NCI-H1930 (cell line): ENCODE measurements around the gene PINLYP.

ENCODE experiments used
- DNase-seq, 2 experiments: peaks; one replicate each; lab custom pipeline; 2025; lab: John Stamatoyannopoulos, UW

PINLYP gene

GRCh38 chr19:43606569-43607229 lies 31.1 kb downstream of the PINLYP start:
- no peak for DNase-seq

GRCh38 chr19:43607238-43608205 lies 31.9 kb downstream of the PINLYP start:
- no peak for DNase-seq

- DNase-seq: no peak
Measured at GRCh38 chr19:43609872-43610271, 34.3 kb downstream of the PINLYP start.

- no peak for DNase-seq
Measured at GRCh38 chr19:43610493-43610892, 34.9 kb downstream of the PINLYP start.

- DNase-seq: no peak
Measured at GRCh38 chr19:43611788-43612187, 36.2 kb downstream of the PINLYP start, which contains the start of gene SRRM5. Gene SRRM5, plus strand, starts transcription at chr19:43612088. Its CDS starts 34 bp downstream, at chr19:43612122.

- no peak for DNase-seq
Measured at GRCh38 chr19:43612374-43612773, 36.8 kb downstream of the PINLYP start.

- DNase-seq: no peak
Measured at GRCh38 chr19:43616306-43616705, 40.7 kb downstream of the PINLYP start.

GRCh38 chr19:43616954-43617353 lies 41.4 kb downstream of the PINLYP start:
- DNase-seq: no peak

- peak; percentile 77 to 86 for DNase-seq
Measured at GRCh38 chr19:43618921-43619261, 43.3 kb downstream of the PINLYP start.

GRCh38 chr19:43619262-43620060 lies 43.9 kb downstream of the PINLYP start, which contains the start of gene ZNF428:
Gene ZNF428, minus strand, starts transcription at chr19:43619629. Its CDS starts 5,325 bp downstream, at chr19:43614304.
- DNase-seq: peak; percentile 92 to 95

- no peak for DNase-seq
Measured at GRCh38 chr19:43620061-43621001, 44.7 kb downstream of the PINLYP start.

- DNase-seq: no peak
Measured at GRCh38 chr19:43622070-43622469, 46.5 kb downstream of the PINLYP start.

GRCh38 chr19:43622956-43623355 lies 47.4 kb downstream of the PINLYP start:
- no peak for DNase-seq

GRCh38 chr19:43623889-43624670 lies 48.5 kb downstream of the PINLYP start:
- DNase-seq: no peak

GRCh38 chr19:43624933-43625332 lies 49.3 kb downstream of the PINLYP start:
- DNase-seq: no peak

GRCh38 chr19:43625918-43626579 lies 50.4 kb downstream of the PINLYP start:
- DNase-seq: no peak

- no peak for DNase-seq
Measured at GRCh38 chr19:43626838-43627237, 51.2 kb downstream of the PINLYP start.

- DNase-seq: no peak
Measured at GRCh38 chr19:43628646-43629326, 53.2 kb downstream of the PINLYP start.

- no peak for DNase-seq
Measured at GRCh38 chr19:43631491-43631890, 55.9 kb downstream of the PINLYP start.
